ENCODE measurements around the gene MRPS24.

DNA sequence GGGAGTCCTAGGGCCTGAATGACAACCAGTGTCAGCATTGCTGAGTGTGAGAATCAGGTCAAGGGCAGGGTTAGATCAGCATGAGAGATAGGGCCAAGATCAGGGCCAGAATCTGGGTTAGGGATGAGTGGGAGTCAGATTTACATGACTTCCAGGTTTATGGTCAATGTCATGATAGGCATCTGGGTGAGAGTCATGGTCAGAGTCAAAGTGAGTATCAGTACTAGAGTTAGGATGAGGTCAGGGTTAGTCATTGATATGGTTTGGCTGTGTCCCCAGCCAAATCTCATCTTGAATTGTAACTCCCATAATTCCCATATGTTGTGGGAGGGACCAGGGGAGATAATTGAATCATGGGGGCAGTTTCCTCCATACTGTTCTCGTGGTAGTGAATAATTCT lies 12.3 kb downstream of the MRPS24 start:
- TF ChIP-seq CTCF (IDR thresholded peaks at IDR 0.05; ENCODE audit: low read depth, low read length), result no peak
- no peak for TF ChIP-seq EZH2phosphoT487 (IDR thresholded peaks at IDR 0.05; ENCODE audit: low read depth)
